Measurements from ENCODE around the gene TXNDC5. TPM values are rescaled to one million over a fixed set of nuclear protein-coding genes. Genes with fewer than 3 reads are reported as not detected.

Gene TXNDC5
- total and polyA plus RNA-seq, 9 of the 15 experiments (the other 6 are each of a cell fraction or from before 2014, with no cell fraction given), result 33.9 to 156 (median 137) TPM

DNA sequence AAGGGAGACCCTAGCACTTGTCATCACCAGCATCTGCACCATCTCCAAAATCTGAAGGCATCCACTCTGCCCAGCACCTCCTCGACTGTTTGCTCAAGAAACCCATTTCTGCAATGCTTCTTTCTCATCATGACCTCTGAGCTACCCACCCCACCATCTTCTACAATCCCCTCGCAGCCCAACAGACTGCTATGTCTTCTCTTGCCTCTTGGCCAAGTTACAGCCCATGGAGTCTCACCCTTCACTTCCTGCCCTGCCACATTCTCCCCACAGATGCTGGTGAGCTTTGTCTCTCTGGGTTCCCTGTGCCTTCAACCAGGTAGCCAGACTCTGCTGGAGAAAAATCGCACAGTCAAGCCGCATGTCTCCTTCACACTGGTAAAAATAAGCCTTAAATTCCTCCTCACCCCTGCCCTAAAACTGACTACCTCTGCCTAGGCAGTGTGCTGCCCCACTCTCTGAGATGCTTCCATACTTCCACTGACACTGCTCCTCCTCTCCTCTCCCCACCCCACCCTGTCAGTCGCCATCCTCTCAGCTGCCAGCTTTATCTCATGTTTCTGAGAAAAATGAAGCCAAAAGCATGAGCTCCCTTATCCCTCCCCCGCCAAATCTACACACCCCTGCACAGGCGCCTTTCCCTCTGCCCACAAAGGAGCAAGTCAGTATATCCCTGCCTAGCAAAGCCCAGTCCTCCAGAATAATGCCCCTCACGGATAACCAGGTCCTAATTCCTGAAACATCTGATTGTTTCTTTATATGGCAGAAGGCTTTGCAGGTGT is 2.3 kb upstream of the TXNDC5 start (continued):
- TF ChIP-seq, protein P1, sequence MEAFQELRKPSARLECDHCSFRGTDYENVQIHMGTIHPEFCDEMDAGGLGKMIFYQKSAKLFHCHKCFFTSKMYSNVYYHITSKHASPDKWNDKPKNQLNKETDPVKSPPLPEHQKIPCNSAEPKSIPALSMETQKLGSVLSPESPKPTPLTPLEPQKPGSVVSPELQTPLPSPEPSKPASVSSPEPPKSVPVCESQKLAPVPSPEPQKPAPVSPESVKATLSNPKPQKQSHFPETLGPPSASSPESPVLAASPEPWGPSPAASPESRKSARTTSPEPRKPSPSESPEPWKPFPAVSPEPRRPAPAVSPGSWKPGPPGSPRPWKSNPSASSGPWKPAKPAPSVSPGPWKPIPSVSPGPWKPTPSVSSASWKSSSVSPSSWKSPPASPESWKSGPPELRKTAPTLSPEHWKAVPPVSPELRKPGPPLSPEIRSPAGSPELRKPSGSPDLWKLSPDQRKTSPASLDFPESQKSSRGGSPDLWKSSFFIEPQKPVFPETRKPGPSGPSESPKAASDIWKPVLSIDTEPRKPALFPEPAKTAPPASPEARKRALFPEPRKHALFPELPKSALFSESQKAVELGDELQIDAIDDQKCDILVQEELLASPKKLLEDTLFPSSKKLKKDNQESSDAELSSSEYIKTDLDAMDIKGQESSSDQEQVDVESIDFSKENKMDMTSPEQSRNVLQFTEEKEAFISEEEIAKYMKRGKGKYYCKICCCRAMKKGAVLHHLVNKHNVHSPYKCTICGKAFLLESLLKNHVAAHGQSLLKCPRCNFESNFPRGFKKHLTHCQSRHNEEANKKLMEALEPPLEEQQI (IDR thresholded peaks at IDR 0.05), result no peak
- TF ChIP-seq ZNF354B (CRISPR knock-in tag; IDR thresholded peaks at IDR 0.05) (no peak), SAFB (IDR thresholded peaks at IDR 0.05; ENCODE audit: borderline replicate concordance, low read depth, low read length) (no peak), ZKSCAN1 (IDR thresholded peaks at IDR 0.05; ENCODE audit: low read depth, low read length) (no peak), DACH1 (IDR thresholded peaks at IDR 0.05; ENCODE audit: partially characterized antibody) (no peak), ZNF436 (CRISPR knock-in tag; IDR thresholded peaks at IDR 0.05) (no peak), ELF1 (tag; IDR thresholded peaks at IDR 0.05) (no peak), EP400 (IDR thresholded peaks at IDR 0.05) (no peak), NR2C2 (CRISPR knock-in tag; IDR thresholded peaks at IDR 0.05) (no peak), NR2C2 (tag; IDR thresholded peaks at IDR 0.05) (no peak), GTF2A2 (tag; IDR thresholded peaks at IDR 0.05) (no peak), FOXJ2 (tag; IDR thresholded peaks at IDR 0.05) (no peak), ERF (CRISPR knock-in tag; IDR thresholded peaks at IDR 0.05) (no peak), E2F3 (CRISPR knock-in tag; IDR thresholded peaks at IDR 0.05) (no peak), MAZ (CRISPR knock-in tag; conservative IDR thresholded peaks at IDR 0.05 in 1 of 2, IDR thresholded peaks at IDR 0.05 in 1 of 2) (peak; percentile 60 to 88; a peak in 2 of 4 replicates), ZZZ3 (IDR thresholded peaks at IDR 0.05) (no peak)
- TF ChIP-seq, protein P2, sequence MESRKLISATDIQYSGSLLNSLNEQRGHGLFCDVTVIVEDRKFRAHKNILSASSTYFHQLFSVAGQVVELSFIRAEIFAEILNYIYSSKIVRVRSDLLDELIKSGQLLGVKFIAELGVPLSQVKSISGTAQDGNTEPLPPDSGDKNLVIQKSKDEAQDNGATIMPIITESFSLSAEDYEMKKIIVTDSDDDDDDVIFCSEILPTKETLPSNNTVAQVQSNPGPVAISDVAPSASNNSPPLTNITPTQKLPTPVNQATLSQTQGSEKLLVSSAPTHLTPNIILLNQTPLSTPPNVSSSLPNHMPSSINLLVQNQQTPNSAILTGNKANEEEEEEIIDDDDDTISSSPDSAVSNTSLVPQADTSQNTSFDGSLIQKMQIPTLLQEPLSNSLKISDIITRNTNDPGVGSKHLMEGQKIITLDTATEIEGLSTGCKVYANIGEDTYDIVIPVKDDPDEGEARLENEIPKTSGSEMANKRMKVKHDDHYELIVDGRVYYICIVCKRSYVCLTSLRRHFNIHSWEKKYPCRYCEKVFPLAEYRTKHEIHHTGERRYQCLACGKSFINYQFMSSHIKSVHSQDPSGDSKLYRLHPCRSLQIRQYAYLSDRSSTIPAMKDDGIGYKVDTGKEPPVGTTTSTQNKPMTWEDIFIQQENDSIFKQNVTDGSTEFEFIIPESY (CRISPR knock-in tag; IDR thresholded peaks at IDR 0.05), result no peak
- TF ChIP-seq, protein P3, sequence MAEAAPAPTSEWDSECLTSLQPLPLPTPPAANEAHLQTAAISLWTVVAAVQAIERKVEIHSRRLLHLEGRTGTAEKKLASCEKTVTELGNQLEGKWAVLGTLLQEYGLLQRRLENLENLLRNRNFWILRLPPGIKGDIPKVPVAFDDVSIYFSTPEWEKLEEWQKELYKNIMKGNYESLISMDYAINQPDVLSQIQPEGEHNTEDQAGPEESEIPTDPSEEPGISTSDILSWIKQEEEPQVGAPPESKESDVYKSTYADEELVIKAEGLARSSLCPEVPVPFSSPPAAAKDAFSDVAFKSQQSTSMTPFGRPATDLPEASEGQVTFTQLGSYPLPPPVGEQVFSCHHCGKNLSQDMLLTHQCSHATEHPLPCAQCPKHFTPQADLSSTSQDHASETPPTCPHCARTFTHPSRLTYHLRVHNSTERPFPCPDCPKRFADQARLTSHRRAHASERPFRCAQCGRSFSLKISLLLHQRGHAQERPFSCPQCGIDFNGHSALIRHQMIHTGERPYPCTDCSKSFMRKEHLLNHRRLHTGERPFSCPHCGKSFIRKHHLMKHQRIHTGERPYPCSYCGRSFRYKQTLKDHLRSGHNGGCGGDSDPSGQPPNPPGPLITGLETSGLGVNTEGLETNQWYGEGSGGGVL (CRISPR knock-in tag; IDR thresholded peaks at IDR 0.05), result no peak
- TF ChIP-seq, protein P4, sequence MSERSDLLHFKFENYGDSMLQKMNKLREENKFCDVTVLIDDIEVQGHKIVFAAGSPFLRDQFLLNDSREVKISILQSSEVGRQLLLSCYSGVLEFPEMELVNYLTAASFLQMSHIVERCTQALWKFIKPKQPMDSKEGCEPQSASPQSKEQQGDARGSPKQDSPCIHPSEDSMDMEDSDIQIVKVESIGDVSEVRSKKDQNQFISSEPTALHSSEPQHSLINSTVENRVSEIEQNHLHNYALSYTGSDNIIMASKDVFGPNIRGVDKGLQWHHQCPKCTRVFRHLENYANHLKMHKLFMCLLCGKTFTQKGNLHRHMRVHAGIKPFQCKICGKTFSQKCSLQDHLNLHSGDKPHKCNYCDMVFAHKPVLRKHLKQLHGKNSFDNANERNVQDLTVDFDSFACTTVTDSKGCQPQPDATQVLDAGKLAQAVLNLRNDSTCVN (CRISPR knock-in tag; IDR thresholded peaks at IDR 0.05), result no peak
